ENCODE measurements around the gene ISG20L2. TPM values are rescaled to one million over a fixed set of nuclear protein-coding genes. Genes with fewer than 3 reads are reported as not detected.
A peak's percentile ranks its signal among the peaks of the same experiment; 100 is the strongest.

The ISG20L2 gene
- total RNA-seq, 4 donors from 2014 or later = 13.6 to 34.9 (median 18.2) TPM

GRCh38 chr1:156752843-156753482, 24.4 kb upstream of the ISG20L2 start:
- no peaks in the 10 kb centered on the region for H3K36me3 ChIP-seq
- WGBS, 2 donors = 17 to 22% methylated on average over 1 of the region's 1 CpG
- intact Hi-C loops (cut with DNase I) = no loop called here
- DNase-seq = peak; percentile 69 to 70
- no peak for TF ChIP-seq CTCF (IDR thresholded peaks at IDR 0.05)
- TF ChIP-seq POLR2A (IDR thresholded peaks at IDR 0.05) = peak in 1 of 2 donors; percentile 14
- no peaks in the 10 kb centered on the region for H3K9me3 ChIP-seq
- H3K4me1 ChIP-seq = peaks cover 28 to 33% of the 10 kb centered on the region in 2 donors
- peak overlapping the region in 1 of 3 donors; percentile 99 for H3K4me3 ChIP-seq (replicated peaks in 1 of 3)
- peak overlapping the region in 2 of 3 donors; percentile 93 to 100 for H3K27ac ChIP-seq
- H3K27me3 ChIP-seq = no peaks in the 10 kb centered on the region

DNA sequence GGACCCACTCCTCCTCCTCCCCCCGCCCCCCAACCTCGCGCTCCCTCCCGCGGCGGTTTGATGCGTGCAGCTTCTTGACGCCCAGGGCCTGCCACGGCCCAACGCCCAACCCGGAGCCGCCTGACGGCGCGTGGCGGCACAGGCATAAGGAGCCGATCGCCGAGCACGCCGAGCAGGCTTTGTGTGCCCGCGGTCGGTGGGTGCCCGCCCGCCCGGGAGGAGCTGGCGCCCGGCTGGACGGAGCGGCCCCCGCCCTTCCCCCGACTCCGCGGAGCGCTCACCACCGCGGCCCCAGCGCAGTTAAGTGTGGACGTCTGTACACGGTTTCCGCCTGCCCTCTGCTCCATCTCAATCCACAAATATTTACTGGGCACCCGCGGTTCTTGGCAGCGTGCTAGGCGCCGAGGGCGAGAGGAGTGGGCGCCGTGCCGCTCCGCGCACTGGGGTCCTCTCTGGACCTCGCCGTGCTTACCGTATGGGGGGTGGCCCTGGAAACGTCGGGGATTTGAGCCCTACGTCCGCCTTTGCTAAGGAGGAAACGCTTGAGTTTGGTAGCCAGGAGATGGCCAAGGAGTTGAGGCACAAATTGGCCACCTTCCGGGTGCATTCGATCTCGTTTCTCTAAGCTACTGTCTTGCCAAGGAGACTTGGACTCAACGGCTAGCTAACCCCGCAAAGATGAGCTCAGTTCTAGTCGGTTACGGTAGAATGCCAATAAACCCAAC, 23.4 kb upstream of the ISG20L2 start:
- Histone ChIP-seq H3K27ac (peak overlapping the region; percentile 90 to 100 (median 93)), H3K4me1 (peaks cover 36 to 41% of the 10 kb centered on the region in 2 donors), H3K27me3 (no peaks in the 10 kb centered on the region), H3K9me3 (no peaks in the 10 kb centered on the region), H3K36me3 (no peaks in the 10 kb centered on the region), H3K4me3 (replicated peaks in 1 of 3) (peak overlapping the region; percentile 60 to 99 (median 98))
- intact Hi-C loops (cut with DNase I) = no loop called here
- WGBS, 2 donors = 0% methylated on average over 23 to 48 of the region's 68 CpGs
- DNase-seq = peak; percentile 98
- peak in 1 of 2 donors; percentile 73 for TF ChIP-seq POLR2A (IDR thresholded peaks at IDR 0.05)
- peak in 1 of 6 experiments; percentile 15 for TF ChIP-seq CTCF (IDR thresholded peaks at IDR 0.05)

DNA sequence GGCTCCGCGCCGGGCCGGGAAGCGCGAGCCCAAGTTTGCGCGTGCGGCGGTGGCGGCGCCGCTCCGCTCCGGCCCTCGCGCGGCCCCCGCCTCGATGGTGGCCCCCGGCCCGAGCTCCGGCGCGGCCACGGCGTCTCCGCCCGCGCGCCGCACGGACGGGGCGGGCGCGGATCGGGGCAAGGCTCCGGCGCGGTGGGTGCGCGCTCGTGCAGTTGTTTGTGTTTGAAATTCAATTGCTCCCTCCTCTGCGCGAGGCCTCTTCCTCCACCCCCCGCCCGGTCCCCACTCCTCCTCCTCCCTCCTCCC, 22.8 kb upstream of the ISG20L2 start, which contains the start of gene HDGF:
TSS of gene HDGF (minus strand) at position 225 of the 306 bp plus-strand sequence. CDS start 246 bp downstream, outside the sequence.
- Histone ChIP-seq H3K27me3 (no peaks in the 10 kb centered on the region), H3K4me3 (replicated peaks in 1 of 3) (peak within 1 kb of the TSS; percentile 60 to 99 (median 98)), H3K4me1 (peaks cover 40 to 43% of the 10 kb centered on the region in 2 donors), H3K9me3 (no peaks in the 10 kb centered on the region), H3K27ac (peak within 1 kb of the TSS; percentile 93 to 100 (median 99)), H3K36me3 (no peaks in the 10 kb centered on the region)
- peak in 1 of 2 donors; percentile 74 for TF ChIP-seq POLR2A (IDR thresholded peaks at IDR 0.05)
- no peak for TF ChIP-seq CTCF (IDR thresholded peaks at IDR 0.05)
- DNase-seq = no peak
- WGBS, 2 donors = 0 to 1% methylated on average over 8 to 20 of the region's 48 CpGs
- intact Hi-C loops (cut with DNase I) = no loop called here

GRCh38 chr1:156750711-156751450, 22.3 kb upstream of the ISG20L2 start:
- Histone ChIP-seq H3K27me3 (no peaks in the 10 kb centered on the region), H3K4me3 (replicated peaks in 1 of 3) (peak overlapping the region; percentile 27 to 99 (median 51)), H3K27ac (peak overlapping the region; percentile 93 to 100 (median 99)), H3K4me1 (peaks cover 45 to 48% of the 10 kb centered on the region in 2 donors), H3K9me3 (no peaks in the 10 kb centered on the region), H3K36me3 (no peaks in the 10 kb centered on the region)
- intact Hi-C loops (cut with DNase I) = no loop called here
- 0% methylated on average over 24 to 27 of the region's 64 CpGs for WGBS, 2 donors
- peak in 3 of 6 experiments; percentile 5 to 20 (median 14) for TF ChIP-seq CTCF (IDR thresholded peaks at IDR 0.05)
- TF ChIP-seq POLR2A (IDR thresholded peaks at IDR 0.05) = no peak
- DNase-seq = peak; percentile 56 to 61
